Choroid plexus epithelial cell (primary cell): ENCODE data around the gene ZNF593OS.

Experiments
- DNase-seq: peaks from one replicate; pipeline ENCODE4 v3.0.0-alpha.2; 2010; ENCODE audit warnings: low read depth
- H3K4me3 ChIP-seq: 2 replicates; pipeline ENCODE4 v1.5.1; 2011; ENCODE audit warnings: low read depth, mild to moderate bottlenecking, control low read depth, low read length, moderate library complexity
- CTCF ChIP-seq: conservative IDR thresholded peaks from 2 replicates; pipeline ENCODE4 v1.5.1; 2011; ENCODE audit warnings: low read depth, mild to moderate bottlenecking, control low read depth, inconsistent platforms, low read length, moderate library complexity

ZNF593OS gene

DNA sequence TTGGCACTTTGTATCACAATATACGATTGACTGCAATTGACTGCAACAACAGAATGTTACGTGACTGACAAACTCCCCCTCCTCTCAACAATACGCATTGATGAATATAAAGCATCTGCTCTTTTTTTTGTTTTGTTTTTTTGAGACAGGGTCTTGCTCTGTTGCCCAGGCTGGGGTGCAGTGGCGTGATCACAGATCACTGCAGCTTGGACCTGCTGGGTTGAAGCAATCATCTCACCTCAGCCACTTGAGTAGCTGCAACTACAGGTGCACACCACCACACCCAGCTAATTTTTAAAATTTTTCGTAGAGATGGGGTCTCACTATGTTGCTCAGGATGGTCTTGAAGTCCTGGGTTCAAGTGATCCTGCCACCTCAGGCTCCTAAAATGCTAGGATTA is 41.1 kb upstream of the ZNF593OS start:
- TF ChIP-seq CTCF = no peak
- DNase-seq = no peak
- H3K4me3 ChIP-seq = no peak overlapping the region

DNA sequence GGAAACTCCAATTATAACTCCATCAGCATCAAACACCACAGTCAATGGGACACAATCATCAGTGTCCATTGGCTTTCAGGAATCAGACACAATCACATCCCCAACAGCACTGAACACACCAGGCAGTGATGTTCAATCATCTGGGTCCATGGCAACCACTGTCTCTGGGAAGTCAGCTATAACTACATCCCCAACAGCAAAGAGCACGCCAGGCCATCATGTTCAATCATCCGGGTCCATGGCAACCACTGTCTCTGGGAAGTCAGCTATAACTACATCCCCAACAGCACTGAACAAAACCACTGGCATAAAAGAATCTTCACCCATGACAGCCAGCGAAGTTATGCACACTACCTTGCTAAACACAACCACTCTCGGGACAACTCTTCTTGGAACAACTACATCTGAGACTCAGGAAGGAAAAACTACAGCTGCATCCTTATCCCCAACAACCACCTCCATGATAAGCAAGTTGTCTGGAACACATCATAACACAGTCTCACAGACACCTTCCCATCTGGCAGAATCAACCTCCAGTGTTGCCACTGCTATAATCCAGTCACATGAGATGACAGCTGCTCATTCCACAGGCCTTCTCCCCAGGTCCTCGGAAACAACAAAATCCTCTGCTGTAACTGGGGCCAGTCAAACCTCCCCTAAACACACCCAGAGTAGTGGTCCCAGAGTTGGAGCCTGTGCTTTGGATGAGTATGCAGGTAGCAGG is 38.7 kb upstream of the ZNF593OS start:
- H3K4me3 ChIP-seq = no peak overlapping the region
- TF ChIP-seq CTCF = no peak
- no peak for DNase-seq

DNA sequence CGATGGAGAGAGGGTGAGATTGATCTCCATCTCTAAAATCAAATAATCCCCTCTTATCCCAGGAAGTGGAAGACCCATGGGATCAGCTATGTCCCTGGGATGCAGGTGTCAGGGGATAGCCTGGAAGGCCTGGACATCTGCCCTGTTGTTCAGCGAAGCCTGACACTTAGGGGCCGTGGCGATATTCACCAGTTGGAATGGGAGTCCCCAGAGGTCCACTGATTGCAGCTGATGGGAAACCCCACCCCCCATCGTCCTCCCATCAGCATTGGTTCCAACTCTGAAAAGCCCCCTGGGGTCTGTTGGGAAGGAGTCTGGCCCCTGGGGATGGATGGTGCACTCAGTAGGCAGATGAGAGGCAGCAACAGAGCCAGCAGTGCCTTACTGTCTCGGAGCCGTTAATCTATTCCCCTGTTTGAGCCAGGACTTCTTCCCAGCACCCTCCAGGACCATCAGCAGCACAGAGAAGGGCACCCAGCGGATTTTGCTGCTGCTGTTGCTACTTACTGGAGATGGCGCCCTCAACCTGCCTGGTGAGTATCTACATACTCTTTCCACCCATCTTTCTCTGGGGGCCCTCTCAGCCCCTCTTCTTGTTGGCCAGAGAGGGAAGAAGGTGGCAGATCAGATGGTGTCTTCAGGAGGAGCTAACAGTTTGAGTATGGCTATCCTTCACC is 32.1 kb upstream of the ZNF593OS start:
- DNase-seq = no peak
- H3K4me3 ChIP-seq = no peak overlapping the region
- no peak for TF ChIP-seq CTCF

GRCh38 chr1:26200413-26200812 is 28.8 kb upstream of the ZNF593OS start:
- no peak for TF ChIP-seq CTCF
- DNase-seq = no peak
- H3K4me3 ChIP-seq = no peak overlapping the region

DNA sequence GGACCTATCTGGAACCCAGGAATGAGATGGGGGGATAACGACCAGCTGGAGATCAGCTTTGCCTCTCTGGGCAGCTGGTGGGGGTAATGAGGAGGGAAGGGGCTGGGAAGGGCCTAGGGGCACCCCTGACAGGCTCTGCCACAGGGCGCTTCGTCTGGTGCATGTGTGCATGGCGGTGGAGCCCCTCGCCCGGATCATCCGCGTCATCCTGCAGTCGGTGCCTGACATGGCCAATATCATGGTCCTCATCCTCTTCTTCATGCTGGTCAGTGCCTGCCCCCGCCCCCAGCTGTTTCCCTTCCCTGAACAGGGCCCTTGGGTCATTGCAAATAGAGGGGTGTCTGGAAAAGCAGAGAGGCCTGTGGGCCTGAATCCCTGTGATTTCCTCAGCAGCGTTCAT is 26.2 kb upstream of the ZNF593OS start:
- no peak for TF ChIP-seq CTCF
- no peak overlapping the region for H3K4me3 ChIP-seq
- DNase-seq = no peak

DNA sequence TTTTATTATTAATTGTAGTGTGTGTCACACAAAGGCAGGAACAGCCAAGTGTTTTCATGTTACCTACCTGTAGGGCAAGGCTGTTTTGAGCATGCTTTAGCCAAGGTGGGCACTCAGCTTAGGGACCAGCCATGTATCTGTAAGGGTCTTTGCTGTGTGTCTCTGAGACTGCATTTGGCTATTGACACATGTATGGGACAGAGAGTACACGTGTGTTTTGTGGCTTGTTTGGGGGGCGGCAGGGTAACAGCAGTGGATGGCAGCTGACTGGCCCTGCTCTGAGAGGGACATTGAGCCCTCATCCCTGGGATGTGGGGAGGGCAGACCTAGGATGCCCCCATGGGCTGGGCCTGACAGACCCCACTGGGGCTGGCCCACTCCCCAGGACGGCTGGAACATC is 25.7 kb upstream of the ZNF593OS start:
- no peak for DNase-seq
- no peak for TF ChIP-seq CTCF
- no peak overlapping the region for H3K4me3 ChIP-seq

DNA sequence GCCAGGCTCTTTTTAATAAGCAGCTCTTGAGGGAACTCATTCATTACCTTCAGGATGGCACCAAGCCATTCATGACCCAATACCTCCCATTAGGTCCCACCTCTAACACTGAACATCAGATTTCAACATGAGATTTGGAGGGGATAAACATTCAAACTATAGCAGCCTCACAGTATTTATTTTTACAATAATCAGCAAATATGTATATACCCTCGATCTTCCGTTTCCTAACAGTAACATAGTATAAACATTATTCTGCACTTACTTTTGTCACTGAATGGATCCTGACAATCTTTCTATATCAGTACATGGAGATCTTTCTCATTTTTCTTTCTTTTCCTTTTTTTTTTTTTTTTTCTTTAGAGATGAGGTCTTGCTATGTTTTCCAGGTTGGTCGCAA is 24.2 kb upstream of the ZNF593OS start:
- TF ChIP-seq CTCF = no peak
- H3K4me3 ChIP-seq = no peak overlapping the region
- no peak for DNase-seq
